ENCODE data around the gene CD300LD. TPM values are rescaled to one million over a fixed set of nuclear protein-coding genes. Genes with fewer than 3 reads are reported as not detected.

CD300LD gene
- total and polyA plus RNA-seq, 2 of the 8 experiments (the other 6 are each of a cell fraction or from before 2014, with no cell fraction given), result not detected

GRCh38 chr17:74554909-74555308 lies 37.2 kb downstream of the CD300LD start:
- peaks cover 0 to 2% of the 10 kb centered on the region in 2 experiments for H4K20me1 ChIP-seq (replicated peaks in 1 of 2; ENCODE audit: control insufficient read depth in 1 of 2, insufficient read depth in 2 of 2, low read length in 2 of 2)
- H3K79me2 ChIP-seq (ENCODE audit: control insufficient read depth in 1 of 2, insufficient read depth in 2 of 2, low read length in 2 of 2), result no peaks in the 10 kb centered on the region
- no peak overlapping the region for H3K14ac ChIP-seq (ENCODE audit: insufficient read length)
- no peak overlapping the region for H3K56ac ChIP-seq (replicated peaks; ENCODE audit: insufficient read length, low read depth, low read length)
- H3K4me3 ChIP-seq (ENCODE audit: extremely low read depth in 1 of 4, insufficient read depth in 2 of 4, low read depth in 3 of 4, low read length in 4 of 4), result no peak overlapping the region
- no peak overlapping the region for H3K9ac ChIP-seq (replicated peaks in 1 of 4; ENCODE audit: extremely low read depth in 1 of 4, low read depth in 3 of 4, low read length in 3 of 4)
- H4K91ac ChIP-seq (replicated peaks; ENCODE audit: insufficient read length, low read length), result no peak overlapping the region
- peaks cover 15 to 18% of the 10 kb centered on the region in 2 experiments for H3K9me3 ChIP-seq (ENCODE audit: insufficient read depth in 2 of 2, low read depth in 1 of 2, low read length in 1 of 2)
- WGBS, 2 experiments (ENCODE audit: extremely low coverage in 1 of 2, insufficient coverage in 1 of 2, insufficient read length in 1 of 2, insufficient replicate concordance in 2 of 2, low coverage in 1 of 2, low lambda C conversion rate in 2 of 2, missing lambda C conversion rate in 1 of 2), result 89% methylated on average over 6 of the region's 6 CpGs; no CpG with 5 or more reads in 1 of the 2 experiments
- H3K23me2 ChIP-seq (ENCODE audit: low read depth, low read length), result no peaks in the 10 kb centered on the region
- no peak overlapping the region for H2BK12ac ChIP-seq (ENCODE audit: low read depth, low read length)
- no peak for DNase-seq (ENCODE audit: low read depth in 1 of 2, low spot score in 2 of 2)
- no peaks in the 10 kb centered on the region for H3K4me1 ChIP-seq (replicated peaks in 1 of 4; ENCODE audit: control insufficient read depth in 3 of 4, insufficient read depth in 4 of 4, low read length in 3 of 4)
- H4K8ac ChIP-seq (ENCODE audit: extremely low read depth, insufficient read depth, low read length), result no peak overlapping the region
- H3K27ac ChIP-seq (ENCODE audit: low read depth, low read length), result no peak overlapping the region
- H2BK20ac ChIP-seq (ENCODE audit: low read length), result no peak overlapping the region
- H3K4me2 ChIP-seq (ENCODE audit: insufficient read depth in 1 of 2, low read depth in 2 of 2, low read length in 2 of 2), result no peak overlapping the region
- CTCF ChIA-PET (ENCODE audit: partially characterized antibody), result interaction anchor here (4.0 kb wide), 1 partner anchor 12 kb away, joined by 21 read pairs; the partner anchor contains the start of gene CD300H
- H3K27me3 ChIP-seq (replicated peaks in 1 of 4; ENCODE audit: control insufficient read depth in 3 of 4, extremely low read depth in 1 of 4, insufficient read depth in 3 of 4, low read length in 3 of 4), result peaks cover 0 to 2% (median 0%) of the 10 kb centered on the region in 4 experiments; a peak in 1 of 7 replicates
- TF ChIP-seq TCF12 (IDR thresholded peaks at IDR 0.05; ENCODE audit: low read depth, low read length), result no peak
- TF ChIP-seq BRCA1 (IDR thresholded peaks at IDR 0.05; ENCODE audit: low read depth, low read length), result no peak
- TF ChIP-seq CBX8 (IDR thresholded peaks at IDR 0.05; ENCODE audit: borderline replicate concordance, low read depth, low read length), result no peak
- no peak for TF ChIP-seq SIX5 (IDR thresholded peaks at IDR 0.05; ENCODE audit: low read depth, low read length)
- TF ChIP-seq JUND (IDR thresholded peaks at IDR 0.05; ENCODE audit: low read length), result no peak
- no peak for TF ChIP-seq POLR2AphosphoS5 (IDR thresholded peaks at IDR 0.05; ENCODE audit: low read depth, low read length)
- no peak for TF ChIP-seq SIN3A (conservative IDR thresholded peaks at IDR 0.05 in 1 of 2, IDR thresholded peaks at IDR 0.05 in 1 of 2; ENCODE audit: low read depth in 1 of 2, low read length in 2 of 2)
- no peak for TF ChIP-seq E2F6 (IDR thresholded peaks at IDR 0.05)
- TF ChIP-seq, protein P1, sequence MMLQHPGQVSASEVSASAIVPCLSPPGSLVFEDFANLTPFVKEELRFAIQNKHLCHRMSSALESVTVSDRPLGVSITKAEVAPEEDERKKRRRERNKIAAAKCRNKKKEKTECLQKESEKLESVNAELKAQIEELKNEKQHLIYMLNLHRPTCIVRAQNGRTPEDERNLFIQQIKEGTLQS (IDR thresholded peaks at IDR 0.05; ENCODE audit: insufficient read depth, low read depth, low read length), result no peak
- TF ChIP-seq CHD2 (IDR thresholded peaks at IDR 0.05; ENCODE audit: low read length), result no peak
- TF ChIP-seq POU5F1 (IDR thresholded peaks at IDR 0.05; ENCODE audit: low read depth, low read length), result no peak
- no peak for TF ChIP-seq MAX (IDR thresholded peaks at IDR 0.05)
- TF ChIP-seq ASH2L (IDR thresholded peaks at IDR 0.05; ENCODE audit: low read length), result no peak
- no peak for TF ChIP-seq TBP (IDR thresholded peaks at IDR 0.05; ENCODE audit: low read depth, low read length)
- H2AK5ac ChIP-seq (ENCODE audit: low read depth, low read length), result no peak overlapping the region
- no peak for FAIRE-seq
- POLR2A ChIA-PET (ENCODE audit: partially characterized antibody), result no interaction called here
- no peak overlapping the region for H3K4ac ChIP-seq (replicated peaks; ENCODE audit: insufficient read length, low read depth, low read length)
- no peaks in the 10 kb centered on the region for H3K36me3 ChIP-seq (ENCODE audit: control insufficient read depth in 2 of 4, insufficient read depth in 4 of 4, low read length in 3 of 4)
- no peak overlapping the region for H2BK5ac ChIP-seq (ENCODE audit: low read depth, low read length)
- H3K79me1 ChIP-seq (ENCODE audit: low read depth, low read length), result no peaks in the 10 kb centered on the region; the same call in 1 of the 2 replicates
- no peak overlapping the region for H2BK15ac ChIP-seq (ENCODE audit: low read length)
- H2AFZ ChIP-seq (ENCODE audit: low read length), result no peak overlapping the region
- no peak overlapping the region for H2BK120ac ChIP-seq (replicated peaks; ENCODE audit: low read depth, low read length)
- H3K23ac ChIP-seq (ENCODE audit: insufficient read length), result no peak overlapping the region
- no peak overlapping the region for H3K18ac ChIP-seq (ENCODE audit: extremely low read depth, low read length)
- H4K5ac ChIP-seq (ENCODE audit: insufficient read length, low read depth, low read length), result no peak overlapping the region

Data from H1 (cell line).